HL-60/S4 treated with phorbol 12-myristate 13-acetate at 8.2 ng/mL for 4 days and 3 days (cell line): ENCODE results near the gene MKX.

Experiments
- in situ Hi-C: fragments of 300-500 bp; cut with MboI; formaldehyde crosslinking; loops from 2 replicates; pipeline ENCODE4 v1.15.0; 2022; ENCODE audit warnings: low sequenced_read_pairs

Gene MKX

GRCh38 chr10:27659786-27660185 lies 85.8 kb downstream of the MKX start:
- in situ Hi-C loops, result loop anchor here (10.0 kb wide), 1 partner anchor 215 kb away; no protein-coding TSS in a partner anchor

- in situ Hi-C loops, result loop anchor here (10.0 kb wide), 1 partner anchor 214 kb away; no protein-coding TSS in a partner anchor
These were observed 86.8 kb downstream of the MKX start for GRCh38 chr10:27658788-27659187.

- in situ Hi-C loops, result loop anchor here (10.0 kb wide), 1 partner anchor 210 kb away; no protein-coding TSS in a partner anchor
These were observed 90.3 kb downstream of the MKX start for GRCh38 chr10:27655296-27655695.

- in situ Hi-C loops, result loop anchor here (10.0 kb wide), 1 partner anchor 209 kb away; no protein-coding TSS in a partner anchor
These were observed 91.3 kb downstream of the MKX start for GRCh38 chr10:27654284-27654683.

- in situ Hi-C loops, result no loop called here
These were observed 98.9 kb downstream of the MKX start for GRCh38 chr10:27646604-27647175.

GRCh38 chr10:27646194-27646593 lies 99.4 kb downstream of the MKX start:
- in situ Hi-C loops, result no loop called here

- in situ Hi-C loops, result no loop called here
These were observed 101.2 kb downstream of the MKX start for GRCh38 chr10:27644307-27644939.

GRCh38 chr10:27643301-27643700 lies 102.3 kb downstream of the MKX start:
- in situ Hi-C loops, result no loop called here

- in situ Hi-C loops, result no loop called here
These were observed 103.5 kb downstream of the MKX start for GRCh38 chr10:27642023-27642589.

- in situ Hi-C loops, result no loop called here
These were observed 107.4 kb downstream of the MKX start for GRCh38 chr10:27638071-27638750.

GRCh38 chr10:27637601-27638000 lies 108.0 kb downstream of the MKX start:
- in situ Hi-C loops, result no loop called here

- in situ Hi-C loops, result no loop called here
These were observed 108.8 kb downstream of the MKX start for GRCh38 chr10:27636816-27637215.

- in situ Hi-C loops, result no loop called here
These were observed 109.8 kb downstream of the MKX start for GRCh38 chr10:27635699-27636270.

- in situ Hi-C loops, result no loop called here
These were observed 110.3 kb downstream of the MKX start for GRCh38 chr10:27635290-27635689.

- in situ Hi-C loops, result no loop called here
These were observed 117.0 kb downstream of the MKX start for GRCh38 chr10:27628621-27629020.

GRCh38 chr10:27626890-27627289 lies 118.7 kb downstream of the MKX start:
- in situ Hi-C loops, result no loop called here

GRCh38 chr10:27625452-27626211 lies 120.0 kb downstream of the MKX start:
- in situ Hi-C loops, result no loop called here

GRCh38 chr10:27624941-27625340 lies 120.7 kb downstream of the MKX start:
- in situ Hi-C loops, result no loop called here
